Prostate gland (tissue), 2 donors: ENCODE results near the gene FAH. TPM values are rescaled to one million over a fixed set of nuclear protein-coding genes. Genes with fewer than 3 reads are reported as not detected.

Source experiments
- DNase-seq: peaks from one replicate; pipeline ENCODE4 v3.0.0-alpha.2; 2019; ENCODE audit warnings: low spot score
- H3K27ac ChIP-seq, 2 donors: fragments of 200-600 bp; sonication (generic); 2 replicates each; pipeline ENCODE4 v1.5.1; 2017 to 2019
- H3K27me3 ChIP-seq: fragments of 200-600 bp; sonication (generic); replicated peaks from 2 replicates; pipeline ENCODE4 v1.5.1; 2019; ENCODE audit not compliant: insufficient read depth
- H3K36me3 ChIP-seq, 2 donors: fragments of 200-600 bp; sonication (generic); 1 replicate in 1 of 2; 2 replicates in 1 of 2; pipeline versions ENCODE4 v1.5.1 to v1.8.1; 2017 to 2019
- H3K4me1 ChIP-seq: fragments of 200-600 bp; sonication (generic); replicated peaks from 2 replicates; pipeline ENCODE4 v1.5.1; 2019
- H3K4me3 ChIP-seq, 2 donors: fragments of 200-600 bp; sonication (generic); 2 replicates each; pipeline ENCODE4 v1.5.1; 2017 to 2019
- H3K9me3 ChIP-seq: fragments of 200-600 bp; sonication (generic); 2 replicates; pipeline ENCODE4 v1.5.1; 2017
- POLR2A ChIP-seq: fragments of 450-650 bp; IDR thresholded peaks from one replicate; pipeline ENCODE4 v1.6.1; 2016; ENCODE audit warnings: antibody characterized with exemption, mild to moderate bottlenecking
- POLR2AphosphoS5 ChIP-seq: sonication (generic); formaldehyde crosslinking; IDR thresholded peaks from one replicate; pipeline ENCODE4 v1.6.1; 2017; ENCODE audit warnings: antibody characterized with exemption
- WGBS: methylation state at CpG from one replicate; pipeline ENCODE4 v1.1.5; 2018; 5-methylcytosine and 5-hydroxymethylcytosine counted together
- intact Hi-C: fragments of 100-400 bp; cut with DNase I; formaldehyde crosslinking; loops from one replicate; pipeline ENCODE4 v1.14.2; 2022
- total RNA-seq, 2 donors: library from RNA; depleted of rRNA; stranded (reverse); fragments of >200 nt; gene quantifications; one replicate each; pipeline ENCODE4 v1.1.0, GENCODE V29; 2016
- TF ChIP-seq, protein P1 (sequence below), 4 experiments: fragments of 200-600 bp in 2 of 4; fragments of 450-650 bp in 2 of 4; sonication (generic) in 2 of 4; IDR thresholded peaks; 1 replicate in 3 of 4; 2 replicates in 1 of 4; pipeline ENCODE4 v1.5.1; 2016 to 2019; ENCODE audit warnings: antibody characterized with exemption in 4 of 4, mild to moderate bottlenecking in 2 of 4, moderate library complexity in 2 of 4

The FAH gene
- total RNA-seq, 2 donors from 2014 or later = 26.7 to 51.4 TPM

DNA sequence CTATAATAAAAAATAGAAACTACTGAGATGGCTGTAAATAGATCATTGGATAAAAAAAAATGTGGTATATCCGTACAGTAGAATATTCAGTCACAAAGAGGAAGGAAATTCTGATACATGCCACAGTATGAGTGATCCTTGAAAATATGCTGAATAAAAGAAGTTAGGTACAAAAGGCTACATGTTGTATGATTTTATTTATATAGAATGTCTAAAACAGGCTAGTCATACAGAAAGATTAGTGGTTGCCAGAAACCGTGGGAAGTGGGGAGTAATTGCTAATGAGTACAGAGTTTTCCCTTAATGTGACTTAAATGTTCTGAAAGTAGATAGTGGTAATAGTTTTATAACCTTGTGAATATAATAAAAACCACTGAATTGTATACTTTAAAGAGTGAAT, 24.9 kb upstream of the FAH start:
- TF ChIP-seq POLR2A (no peak), POLR2AphosphoS5 (no peak)
- TF ChIP-seq, protein P1, sequence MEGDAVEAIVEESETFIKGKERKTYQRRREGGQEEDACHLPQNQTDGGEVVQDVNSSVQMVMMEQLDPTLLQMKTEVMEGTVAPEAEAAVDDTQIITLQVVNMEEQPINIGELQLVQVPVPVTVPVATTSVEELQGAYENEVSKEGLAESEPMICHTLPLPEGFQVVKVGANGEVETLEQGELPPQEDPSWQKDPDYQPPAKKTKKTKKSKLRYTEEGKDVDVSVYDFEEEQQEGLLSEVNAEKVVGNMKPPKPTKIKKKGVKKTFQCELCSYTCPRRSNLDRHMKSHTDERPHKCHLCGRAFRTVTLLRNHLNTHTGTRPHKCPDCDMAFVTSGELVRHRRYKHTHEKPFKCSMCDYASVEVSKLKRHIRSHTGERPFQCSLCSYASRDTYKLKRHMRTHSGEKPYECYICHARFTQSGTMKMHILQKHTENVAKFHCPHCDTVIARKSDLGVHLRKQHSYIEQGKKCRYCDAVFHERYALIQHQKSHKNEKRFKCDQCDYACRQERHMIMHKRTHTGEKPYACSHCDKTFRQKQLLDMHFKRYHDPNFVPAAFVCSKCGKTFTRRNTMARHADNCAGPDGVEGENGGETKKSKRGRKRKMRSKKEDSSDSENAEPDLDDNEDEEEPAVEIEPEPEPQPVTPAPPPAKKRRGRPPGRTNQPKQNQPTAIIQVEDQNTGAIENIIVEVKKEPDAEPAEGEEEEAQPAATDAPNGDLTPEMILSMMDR (IDR thresholded peaks at IDR 0.05) = no peak
- intact Hi-C loops = loop anchor here (2.0 kb wide), 1 partner anchor 13 kb away; no protein-coding TSS in a partner anchor
- no peak overlapping the region for H3K27ac ChIP-seq
- H3K9me3 ChIP-seq = no peaks in the 10 kb centered on the region
- 74% methylated on average over 2 of the region's 2 CpGs for WGBS
- H3K4me1 ChIP-seq = no peaks in the 10 kb centered on the region
- no peaks in the 10 kb centered on the region for H3K36me3 ChIP-seq
- no peak overlapping the region for H3K4me3 ChIP-seq
- no peaks in the 10 kb centered on the region for H3K27me3 ChIP-seq
- DNase-seq = no peak

GRCh38 chr15:80132382-80132781, 20.4 kb upstream of the FAH start:
- Histone ChIP-seq H3K36me3 (no peaks in the 10 kb centered on the region), H3K9me3 (no peaks in the 10 kb centered on the region), H3K27ac (no peak overlapping the region), H3K4me1 (no peaks in the 10 kb centered on the region), H3K4me3 (no peak overlapping the region), H3K27me3 (no peaks in the 10 kb centered on the region)
- 91% methylated on average over 3 of the region's 3 CpGs for WGBS
- intact Hi-C loops = no loop called here
- no peak for DNase-seq
- TF ChIP-seq POLR2A (no peak), POLR2AphosphoS5 (no peak)
- TF ChIP-seq, protein P1 (IDR thresholded peaks at IDR 0.05) = no peak

DNA sequence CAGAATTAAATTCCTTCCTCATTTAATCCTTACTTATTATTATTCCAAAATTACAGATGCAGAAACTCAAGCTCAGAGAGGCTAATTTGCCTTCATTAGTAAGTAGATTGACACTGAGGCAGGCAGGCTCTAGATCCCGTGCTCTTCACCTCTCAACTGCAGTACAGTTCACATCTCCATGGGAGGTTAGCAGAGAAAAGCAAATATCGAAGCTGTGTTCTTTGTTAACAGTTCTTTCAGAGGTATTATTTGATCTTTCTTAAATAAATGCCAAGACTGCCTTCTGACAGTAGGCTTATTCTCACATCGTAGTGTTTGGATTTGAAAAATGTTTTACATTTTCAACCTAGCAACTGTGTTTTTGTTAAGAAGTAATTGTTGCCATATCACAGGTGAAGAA, 15.9 kb upstream of the FAH start:
- DNase-seq = no peak
- Histone ChIP-seq H3K27me3 (no peaks in the 10 kb centered on the region), H3K36me3 (no peaks in the 10 kb centered on the region), H3K4me3 (no peak overlapping the region), H3K27ac (no peak overlapping the region), H3K4me1 (no peaks in the 10 kb centered on the region), H3K9me3 (no peaks in the 10 kb centered on the region)
- WGBS = 48% methylated on average over 3 of the region's 3 CpGs
- no peak for TF ChIP-seq POLR2AphosphoS5
- intact Hi-C loops = no loop called here

GRCh38 chr15:80138961-80139360, 13.8 kb upstream of the FAH start:
- Histone ChIP-seq H3K4me1 (no peaks in the 10 kb centered on the region), H3K4me3 (no peak overlapping the region), H3K36me3 (no peaks in the 10 kb centered on the region), H3K9me3 (no peaks in the 10 kb centered on the region), H3K27me3 (no peaks in the 10 kb centered on the region), H3K27ac (no peak overlapping the region)
- no peak for DNase-seq
- intact Hi-C loops = no loop called here
- WGBS = 75% methylated on average over 3 of the region's 3 CpGs
- TF ChIP-seq POLR2A (no peak), POLR2AphosphoS5 (no peak)
- TF ChIP-seq, protein P1 (IDR thresholded peaks at IDR 0.05) = no peak

DNA sequence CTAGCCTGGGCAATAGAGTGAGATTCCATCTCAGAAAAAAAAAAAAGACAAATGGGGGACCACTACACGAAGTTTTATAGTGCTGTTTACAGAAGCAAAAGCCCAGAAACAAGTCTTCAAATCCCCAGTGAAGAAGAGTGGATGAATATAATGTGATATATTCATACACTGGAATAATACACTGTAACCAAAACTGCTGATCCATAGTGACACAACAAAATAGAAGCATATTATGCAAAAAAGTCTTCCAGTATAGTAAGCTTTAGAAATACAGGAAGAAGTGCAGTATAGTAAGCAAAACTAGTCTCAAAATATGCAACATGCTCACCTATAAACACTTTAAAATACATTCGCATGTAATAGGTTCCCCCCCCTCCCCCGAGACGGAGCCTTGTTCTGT, 11.9 kb upstream of the FAH start:
- Histone ChIP-seq H3K4me1 (no peaks in the 10 kb centered on the region), H3K27ac (no peak overlapping the region), H3K36me3 (no peaks in the 10 kb centered on the region), H3K9me3 (no peaks in the 10 kb centered on the region), H3K4me3 (no peak overlapping the region), H3K27me3 (no peaks in the 10 kb centered on the region)
- TF ChIP-seq POLR2A (no peak), POLR2AphosphoS5 (no peak)
- TF ChIP-seq, protein P1 (IDR thresholded peaks at IDR 0.05) = no peak
- DNase-seq = no peak
- intact Hi-C loops = loop anchor here (2.0 kb wide), 1 partner anchor 14 kb away; no protein-coding TSS in a partner anchor
- WGBS = 87% methylated on average over 4 of the region's 4 CpGs
